MM.1S (cell line): ENCODE results near the gene HTR1D.

Experiments used
- DNase-seq: peaks from one replicate; pipeline ENCODE4 v3.0.0-alpha.2; 2015
- H2AFZ ChIP-seq: fragments of 300-600 bp; sonication (generic); 2 replicates; pipeline ENCODE4 v1.6.0; 2016; ENCODE audit warnings: antibody characterized with exemption, low read length
- H3F3A ChIP-seq: fragments of 300-600 bp; sonication (generic); 2 replicates; pipeline ENCODE4 v1.6.1; 2016; ENCODE audit warnings: mild to moderate bottlenecking, antibody characterized with exemption, low read length, moderate library complexity, mixed read lengths; ENCODE audit not compliant: insufficient read depth
- H3K27ac ChIP-seq: fragments of 300-600 bp; sonication (generic); 2 replicates; pipeline ENCODE4 v1.5.1; 2016; ENCODE audit warnings: mild to moderate bottlenecking, low read length
- H3K27me3 ChIP-seq: fragments of 300-600 bp; sonication (generic); replicated peaks from 2 replicates; pipeline ENCODE4 v1.6.0; 2016; ENCODE audit warnings: low read length; ENCODE audit not compliant: insufficient read depth
- H3K36me3 ChIP-seq: fragments of 300-600 bp; sonication (generic); replicated peaks from 2 replicates; pipeline ENCODE4 v1.6.1; 2016; ENCODE audit warnings: mild to moderate bottlenecking, low read length, mixed read lengths; ENCODE audit not compliant: insufficient read depth
- H3K4me1 ChIP-seq: fragments of 300-600 bp; sonication (generic); 2 replicates; pipeline ENCODE4 v1.6.1; 2016; ENCODE audit warnings: low read length, mixed read lengths
- H3K4me2 ChIP-seq: fragments of 300-600 bp; sonication (generic); 2 replicates; pipeline ENCODE4 v1.6.0; 2016; ENCODE audit warnings: low read depth, low read length
- H3K4me3 ChIP-seq: fragments of 300-600 bp; sonication (generic); 2 replicates; pipeline ENCODE4 v1.5.1; 2016; ENCODE audit warnings: low read length, mixed read lengths
- H3K79me2 ChIP-seq: fragments of 300-600 bp; sonication (generic); 2 replicates; pipeline ENCODE4 v1.6.1; 2016; ENCODE audit warnings: mixed run types, low read length, mixed read lengths
- H3K9ac ChIP-seq: fragments of 300-600 bp; sonication (generic); 2 replicates; pipeline ENCODE4 v1.6.1; 2016; ENCODE audit warnings: low read length, mixed read lengths
- H3K9me2 ChIP-seq: fragments of 300-600 bp; sonication (generic); replicated peaks from 2 replicates; pipeline ENCODE4 v1.6.1; 2016; ENCODE audit warnings: mild to moderate bottlenecking, low read length, mixed read lengths; ENCODE audit not compliant: insufficient read depth
- H3K9me3 ChIP-seq: fragments of 300-600 bp; sonication (generic); replicated peaks from 2 replicates; pipeline ENCODE4 v1.6.1; 2016; ENCODE audit warnings: mild to moderate bottlenecking, low read length, mixed read lengths; ENCODE audit not compliant: insufficient read depth
- H4K20me1 ChIP-seq: fragments of 300-600 bp; sonication (generic); 2 replicates; pipeline ENCODE4 v1.6.1; 2016; ENCODE audit warnings: mild to moderate bottlenecking, low read length, moderate library complexity, mixed read lengths; ENCODE audit not compliant: insufficient read depth
- CTCF ChIP-seq: fragments of 300-600 bp; sonication (generic); IDR thresholded peaks from 2 replicates; pipeline ENCODE4 v1.5.1; 2016; ENCODE audit warnings: antibody characterized with exemption, low read length, mixed read lengths
- EZH2 ChIP-seq: fragments of 300-600 bp; sonication (generic); optimal IDR thresholded peaks from 2 replicates; pipeline ENCODE3; 2017; ENCODE audit warnings: low read depth, mild to moderate bottlenecking, antibody characterized with exemption, low read length, mixed read lengths
- EZH2phosphoT487 ChIP-seq: fragments of 300-600 bp; sonication (generic); IDR thresholded peaks from 2 replicates; pipeline ENCODE4 v1.6.1; 2018; ENCODE audit warnings: antibody characterized with exemption, low read length

The HTR1D gene

GRCh38 chr1:23156940-23157339 lies 60.4 kb downstream of the HTR1D start:
- Histone ChIP-seq H3K9me2 (no peaks in the 10 kb centered on the region), H4K20me1 (no peaks in the 10 kb centered on the region), H3K9me3 (no peaks in the 10 kb centered on the region), H3K36me3 (no peaks in the 10 kb centered on the region), H3F3A (no peaks in the 10 kb centered on the region), H3K27ac (no peak overlapping the region), H3K4me3 (no peak overlapping the region), H3K4me1 (0 out of 2 replicates have a peak, but pooled peaks cover 3% of the 10 kb centered on the region), H3K4me2 (no peak overlapping the region), H3K27me3 (no peaks in the 10 kb centered on the region), H2AFZ (no peak overlapping the region), H3K79me2 (peaks cover 7% of the 10 kb centered on the region; the same call in 1 of the 2 replicates), H3K9ac (no peak overlapping the region)
- no peak for DNase-seq
- no peak for TF ChIP-seq EZH2phosphoT487
- TF ChIP-seq EZH2 = no peak
- no peak for TF ChIP-seq CTCF

- TF ChIP-seq EZH2 (no peak), EZH2phosphoT487 (no peak), CTCF (no peak)
- H2AFZ ChIP-seq = no peak overlapping the region
- no peak overlapping the region for H3K27ac ChIP-seq
- 0 out of 2 replicates have a peak, but pooled peaks cover 3% of the 10 kb centered on the region for H3K4me1 ChIP-seq
- peaks cover 6% of the 10 kb centered on the region; the same call in 1 of the 2 replicates for H3K79me2 ChIP-seq
- no peak overlapping the region for H3K4me2 ChIP-seq
- H3K9me3 ChIP-seq = no peaks in the 10 kb centered on the region
- no peak overlapping the region for H3K9ac ChIP-seq
- H3K27me3 ChIP-seq = no peaks in the 10 kb centered on the region
- no peak overlapping the region for H3K4me3 ChIP-seq
- no peaks in the 10 kb centered on the region for H3K36me3 ChIP-seq
- no peaks in the 10 kb centered on the region for H3K9me2 ChIP-seq
- no peaks in the 10 kb centered on the region for H3F3A ChIP-seq
- no peak for DNase-seq
- H4K20me1 ChIP-seq = no peaks in the 10 kb centered on the region
These were observed 64.2 kb downstream of the HTR1D start for GRCh38 chr1:23152966-23153684.

- Histone ChIP-seq H3K9ac (no peak overlapping the region), H3K27ac (no peak overlapping the region), H3K4me1 (no peaks in the 10 kb centered on the region), H3K36me3 (no peaks in the 10 kb centered on the region), H3F3A (no peaks in the 10 kb centered on the region), H3K27me3 (no peaks in the 10 kb centered on the region), H3K9me2 (no peaks in the 10 kb centered on the region), H4K20me1 (no peaks in the 10 kb centered on the region), H3K9me3 (no peaks in the 10 kb centered on the region), H3K4me2 (no peak overlapping the region), H2AFZ (no peak overlapping the region), H3K4me3 (no peak overlapping the region), H3K79me2 (no peaks in the 10 kb centered on the region)
- TF ChIP-seq EZH2 (no peak), EZH2phosphoT487 (no peak), CTCF (no peak)
- DNase-seq = no peak
These were observed 66.6 kb downstream of the HTR1D start for GRCh38 chr1:23150742-23151141.
